T-helper 1 cell treated with Interleukin-12 subunit alpha and Interleukin-12 subunit beta and Interleukin-4 antibody, amounts not matched to agents 30 μg/mL and 1 μg/mL, for 36 hours (primary cell): Measurements from ENCODE around the gene KCTD14.
"Not testable (repeated sequence)": the region's sequence is repeated elsewhere in the genome, so short reads cannot be mapped to it uniquely, and the experiment has no call there.

Experiments used
- H3K27ac Mint-ChIP-seq: one replicate; pipeline ENCODE4 v1.8.0; 2021; ENCODE audit warnings: mild to moderate bottlenecking, mixed read lengths
- H3K27me3 Mint-ChIP-seq: one replicate; pipeline ENCODE4 v1.8.0; 2021; ENCODE audit warnings: low read depth, mixed read lengths
- H3K36me3 Mint-ChIP-seq: one replicate; pipeline ENCODE4 v1.8.0; 2021; ENCODE audit warnings: low read depth, mixed read lengths
- H3K4me1 Mint-ChIP-seq: one replicate; pipeline ENCODE4 v1.8.0; 2021; ENCODE audit warnings: low read depth, mixed read lengths
- H3K4me3 Mint-ChIP-seq: one replicate; pipeline ENCODE4 v1.8.0; 2021; ENCODE audit warnings: mild to moderate bottlenecking, moderate library complexity, mixed read lengths
- H3K9me3 Mint-ChIP-seq: one replicate; pipeline ENCODE4 v1.8.0; 2021; ENCODE audit warnings: mixed read lengths

KCTD14 gene

GRCh38 chr11:78022397-78023396 is at the start of gene KCTD14:
KCTD14 (minus strand) TSS chr11:78023276; CDS start chr11:78023249, 27 bp downstream.
- H3K27me3 Mint-ChIP-seq = peaks cover 14% of the 10 kb centered on the region
- H3K4me1 Mint-ChIP-seq = peaks cover 4% of the 10 kb centered on the region
- H3K36me3 Mint-ChIP-seq = no peaks in the 10 kb centered on the region
- H3K4me3 Mint-ChIP-seq = peak within 1 kb of the TSS; percentile 40
- H3K27ac Mint-ChIP-seq = no peak within 1 kb of the TSS
- H3K9me3 Mint-ChIP-seq = no peaks in the 10 kb centered on the region

- Mint-ChIP-seq H3K27me3 (no peaks in the 10 kb centered on the region), H3K4me3 (no peak overlapping the region), H3K9me3 (no peaks in the 10 kb centered on the region), H3K36me3 (peaks cover 38% of the 10 kb centered on the region), H3K27ac (no peak overlapping the region), H3K4me1 (peaks cover 22% of the 10 kb centered on the region)
These were observed 49.4 kb upstream of the KCTD14 start for GRCh38 chr11:78072455-78072854.

- H3K36me3 Mint-ChIP-seq = peaks cover 40% of the 10 kb centered on the region
- H3K4me3 Mint-ChIP-seq = no peak overlapping the region
- no peak overlapping the region for H3K27ac Mint-ChIP-seq
These were observed 48.6 kb upstream of the KCTD14 start for GRCh38 chr11:78071717-78072116.

GRCh38 chr11:78070621-78071020 is 47.5 kb upstream of the KCTD14 start:
- H3K4me3 Mint-ChIP-seq = no peak overlapping the region
- no peaks in the 10 kb centered on the region for H3K27me3 Mint-ChIP-seq
- peaks cover 9% of the 10 kb centered on the region for H3K4me1 Mint-ChIP-seq
- peaks cover 38% of the 10 kb centered on the region for H3K36me3 Mint-ChIP-seq
- H3K27ac Mint-ChIP-seq = no peak overlapping the region
- no peaks in the 10 kb centered on the region for H3K9me3 Mint-ChIP-seq

More at GRCh38 chr11:78071717-78072116, 48.6 kb upstream of the KCTD14 start:
- no peaks in the 10 kb centered on the region for H3K27me3 Mint-ChIP-seq
- H3K9me3 Mint-ChIP-seq = no peaks in the 10 kb centered on the region
- peaks cover 17% of the 10 kb centered on the region for H3K4me1 Mint-ChIP-seq

- H3K36me3 Mint-ChIP-seq = peaks cover 35% of the 10 kb centered on the region
These were observed 46.4 kb upstream of the KCTD14 start for GRCh38 chr11:78069465-78069864.

GRCh38 chr11:78067704-78068103 is 44.6 kb upstream of the KCTD14 start:
- Mint-ChIP-seq H3K36me3 (peaks cover 39% of the 10 kb centered on the region), H3K4me1 (peaks cover 3% of the 10 kb centered on the region), H3K27ac (no peak overlapping the region), H3K9me3 (no peaks in the 10 kb centered on the region), H3K4me3 (no peak overlapping the region), H3K27me3 (no peaks in the 10 kb centered on the region)

More at GRCh38 chr11:78069465-78069864, 46.4 kb upstream of the KCTD14 start:
- Mint-ChIP-seq H3K4me3 (no peak overlapping the region), H3K9me3 (no peaks in the 10 kb centered on the region), H3K4me1 (peaks cover 3% of the 10 kb centered on the region), H3K27ac (no peak overlapping the region), H3K27me3 (no peaks in the 10 kb centered on the region)

- Mint-ChIP-seq H3K4me3 (no peak overlapping the region), H3K27ac (no peak overlapping the region), H3K36me3 (peaks cover 32% of the 10 kb centered on the region), H3K4me1 (peaks cover 1% of the 10 kb centered on the region), H3K27me3 (no peaks in the 10 kb centered on the region), H3K9me3 (no peaks in the 10 kb centered on the region)
These were observed 43.4 kb upstream of the KCTD14 start for GRCh38 chr11:78066471-78066870.

- Mint-ChIP-seq H3K9me3 (no peaks in the 10 kb centered on the region), H3K27ac (no peak overlapping the region), H3K27me3 (no peaks in the 10 kb centered on the region), H3K4me3 (no peak overlapping the region), H3K36me3 (peaks cover 25% of the 10 kb centered on the region), H3K4me1 (peaks cover 1% of the 10 kb centered on the region)
These were observed 42.1 kb upstream of the KCTD14 start for GRCh38 chr11:78065203-78065602.

GRCh38 chr11:78063440-78064181 is 40.5 kb upstream of the KCTD14 start, which contains the start of gene THRSP:
THRSP (plus strand) TSS chr11:78063861; CDS start chr11:78063882, 21 bp downstream.
- Mint-ChIP-seq H3K9me3 (no peaks in the 10 kb centered on the region), H3K36me3 (peaks cover 14% of the 10 kb centered on the region), H3K27ac (no peak within 1 kb of the TSS), H3K4me3 (no peak within 1 kb of the TSS), H3K27me3 (no peaks in the 10 kb centered on the region), H3K4me1 (peaks cover 1% of the 10 kb centered on the region)

- Mint-ChIP-seq H3K4me3 (no peak overlapping the region), H3K4me1 (no peaks in the 10 kb centered on the region), H3K36me3 (peaks cover 9% of the 10 kb centered on the region), H3K27me3 (no peaks in the 10 kb centered on the region), H3K9me3 (no peaks in the 10 kb centered on the region), H3K27ac (no peak overlapping the region)
These were observed 39.6 kb upstream of the KCTD14 start for GRCh38 chr11:78062671-78063070.

- no peak overlapping the region for H3K4me3 Mint-ChIP-seq
- H3K36me3 Mint-ChIP-seq = peaks cover 4% of the 10 kb centered on the region
- H3K4me1 Mint-ChIP-seq = no peaks in the 10 kb centered on the region
- H3K9me3 Mint-ChIP-seq = no peaks in the 10 kb centered on the region
- H3K27ac Mint-ChIP-seq = no peak overlapping the region
- H3K27me3 Mint-ChIP-seq = no peaks in the 10 kb centered on the region
These were observed 38.8 kb upstream of the KCTD14 start for GRCh38 chr11:78061921-78062311.

GRCh38 chr11:78061088-78061920 is 38.2 kb upstream of the KCTD14 start:
- Mint-ChIP-seq H3K4me1 (no peaks in the 10 kb centered on the region), H3K9me3 (no peaks in the 10 kb centered on the region), H3K27me3 (no peaks in the 10 kb centered on the region), H3K4me3 (no peak overlapping the region), H3K27ac (no peak overlapping the region), H3K36me3 (peaks cover 4% of the 10 kb centered on the region)

- no peaks in the 10 kb centered on the region for H3K4me1 Mint-ChIP-seq
- H3K4me3 Mint-ChIP-seq = no peak overlapping the region
- H3K27ac Mint-ChIP-seq = no peak overlapping the region
- peaks cover 4% of the 10 kb centered on the region for H3K36me3 Mint-ChIP-seq
- no peaks in the 10 kb centered on the region for H3K27me3 Mint-ChIP-seq
- H3K9me3 Mint-ChIP-seq = no peaks in the 10 kb centered on the region
These were observed 37.5 kb upstream of the KCTD14 start for GRCh38 chr11:78060533-78060932.

- not testable (repeated sequence) for H3K9me3 Mint-ChIP-seq, H3K36me3 Mint-ChIP-seq, H3K27ac Mint-ChIP-seq, H3K27me3 Mint-ChIP-seq, H3K4me1 Mint-ChIP-seq, H3K4me3 Mint-ChIP-seq
These were observed 36.8 kb upstream of the KCTD14 start for GRCh38 chr11:78059749-78060328.
